GM12801 (cell line): Measurements from ENCODE around the gene PDE6C.

ENCODE experiments used
- TF ChIP-seq, protein P1 (sequence below): IDR thresholded peaks from one replicate; pipeline ENCODE4 v1.5.1; 2011; ENCODE audit warnings: control low read depth; ENCODE audit not compliant: insufficient read length; ENCODE audit errors: extremely low read depth

Gene PDE6C

DNA sequence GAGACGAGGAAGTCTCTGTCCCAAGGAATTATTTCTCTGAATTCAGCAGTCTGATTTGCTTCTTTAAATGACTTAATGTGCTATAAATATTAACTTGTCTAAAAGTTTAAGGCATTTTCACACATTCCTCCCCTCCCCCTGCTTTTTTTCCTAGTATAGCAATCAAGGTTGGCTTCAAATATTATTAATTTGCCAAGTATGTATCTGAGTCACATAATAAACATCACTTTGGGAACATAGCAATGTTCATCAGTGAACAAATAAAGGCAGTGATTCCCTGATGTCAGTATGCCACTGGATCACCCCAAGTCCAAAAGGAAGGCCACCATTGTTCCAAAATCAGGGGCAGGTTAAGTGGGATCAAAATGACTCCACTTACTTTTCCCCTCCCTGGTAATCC, 40.5 kb downstream of the PDE6C start:
- TF ChIP-seq, protein P1, sequence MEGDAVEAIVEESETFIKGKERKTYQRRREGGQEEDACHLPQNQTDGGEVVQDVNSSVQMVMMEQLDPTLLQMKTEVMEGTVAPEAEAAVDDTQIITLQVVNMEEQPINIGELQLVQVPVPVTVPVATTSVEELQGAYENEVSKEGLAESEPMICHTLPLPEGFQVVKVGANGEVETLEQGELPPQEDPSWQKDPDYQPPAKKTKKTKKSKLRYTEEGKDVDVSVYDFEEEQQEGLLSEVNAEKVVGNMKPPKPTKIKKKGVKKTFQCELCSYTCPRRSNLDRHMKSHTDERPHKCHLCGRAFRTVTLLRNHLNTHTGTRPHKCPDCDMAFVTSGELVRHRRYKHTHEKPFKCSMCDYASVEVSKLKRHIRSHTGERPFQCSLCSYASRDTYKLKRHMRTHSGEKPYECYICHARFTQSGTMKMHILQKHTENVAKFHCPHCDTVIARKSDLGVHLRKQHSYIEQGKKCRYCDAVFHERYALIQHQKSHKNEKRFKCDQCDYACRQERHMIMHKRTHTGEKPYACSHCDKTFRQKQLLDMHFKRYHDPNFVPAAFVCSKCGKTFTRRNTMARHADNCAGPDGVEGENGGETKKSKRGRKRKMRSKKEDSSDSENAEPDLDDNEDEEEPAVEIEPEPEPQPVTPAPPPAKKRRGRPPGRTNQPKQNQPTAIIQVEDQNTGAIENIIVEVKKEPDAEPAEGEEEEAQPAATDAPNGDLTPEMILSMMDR: no peak

DNA sequence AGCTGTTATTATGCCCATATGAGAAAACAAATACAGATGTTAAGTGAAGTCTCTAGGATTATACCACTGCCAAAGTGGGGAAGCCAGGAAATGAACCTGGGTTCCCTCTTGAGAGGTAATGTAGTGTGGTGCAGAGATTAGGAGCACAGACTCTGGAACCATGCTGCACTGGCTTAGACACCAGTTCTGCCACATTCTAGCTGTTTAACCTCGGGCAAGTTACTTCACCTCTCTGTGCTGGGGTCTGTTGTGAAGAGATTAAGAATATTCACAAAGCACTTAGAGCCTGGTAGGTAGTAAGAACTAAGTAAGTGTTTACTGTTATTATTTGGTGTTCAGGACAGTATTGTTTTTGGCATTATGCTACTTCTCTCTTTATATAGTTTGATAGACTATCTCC, 41.9 kb downstream of the PDE6C start:
- TF ChIP-seq, protein P1: no peak

DNA sequence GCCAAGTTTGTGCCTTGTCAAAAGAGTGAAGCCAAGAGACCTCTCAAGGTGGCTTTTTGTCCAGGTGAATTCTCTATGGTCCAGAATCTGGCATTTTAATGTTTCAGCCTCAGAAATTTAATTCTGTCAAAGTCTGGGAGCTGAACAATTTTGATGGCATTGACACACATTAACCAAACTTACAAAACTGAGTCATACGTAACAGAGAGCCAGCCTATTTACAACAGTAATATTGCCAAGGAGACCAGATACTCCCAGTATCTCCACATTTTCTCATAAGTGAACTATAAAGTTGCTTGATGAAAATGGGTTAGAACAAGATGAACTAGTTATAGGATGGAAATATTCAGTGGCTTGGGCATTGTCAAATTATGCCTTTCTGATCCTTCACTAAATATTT, 43.8 kb downstream of the PDE6C start:
- TF ChIP-seq, protein P1: no peak

- TF ChIP-seq, protein P1: no peak
Measured at GRCh38 chr10:93657757-93658156, 45.4 kb downstream of the PDE6C start.

GRCh38 chr10:93666030-93666429, 53.7 kb downstream of the PDE6C start:
- TF ChIP-seq, protein P1: no peak

- TF ChIP-seq, protein P1: no peak
Measured at GRCh38 chr10:93667795-93668194, 55.5 kb downstream of the PDE6C start.

GRCh38 chr10:93670372-93670771, 58.0 kb downstream of the PDE6C start:
- TF ChIP-seq, protein P1: no peak

GRCh38 chr10:93671042-93671441, 58.7 kb downstream of the PDE6C start:
- TF ChIP-seq, protein P1: no peak
